ENCODE results near the gene IDI1. TPM values are rescaled to one million over a fixed set of nuclear protein-coding genes. Genes with fewer than 3 reads are reported as not detected.
"Not testable (repeated sequence)": the region's sequence is repeated elsewhere in the genome, so short reads cannot be mapped to it uniquely, and the experiment has no call there.

The IDI1 gene
- total RNA-seq, 1 experiment from 2014 or later: 94.8 TPM

DNA sequence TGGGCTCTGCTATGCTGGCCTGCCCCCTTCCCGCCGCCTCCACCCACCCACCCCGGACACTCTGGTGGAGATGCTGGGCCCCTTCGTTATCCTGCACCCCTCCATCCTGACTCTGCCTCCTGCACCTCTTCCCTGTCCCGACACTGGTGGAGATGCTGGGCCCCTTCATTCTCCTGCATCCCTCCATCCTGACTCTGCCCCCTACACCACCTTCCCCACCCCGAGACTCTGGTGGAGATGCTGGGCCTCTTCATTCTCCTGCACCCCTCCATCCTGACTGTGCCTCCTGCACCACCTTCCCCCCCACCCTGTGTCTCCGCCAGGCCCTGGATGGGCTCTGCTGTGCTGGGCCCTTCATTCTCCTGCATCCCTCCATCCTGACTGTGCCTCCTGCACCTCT is 38.2 kb downstream of the IDI1 start:
- in situ Hi-C loops (cut with HindIII; ENCODE audit: low pct_unique_long_range_greater_than_20kb, low sequenced_read_pairs): no loop called here
- DNase-seq (ENCODE audit: low read depth, low spot score): no peak

DNA sequence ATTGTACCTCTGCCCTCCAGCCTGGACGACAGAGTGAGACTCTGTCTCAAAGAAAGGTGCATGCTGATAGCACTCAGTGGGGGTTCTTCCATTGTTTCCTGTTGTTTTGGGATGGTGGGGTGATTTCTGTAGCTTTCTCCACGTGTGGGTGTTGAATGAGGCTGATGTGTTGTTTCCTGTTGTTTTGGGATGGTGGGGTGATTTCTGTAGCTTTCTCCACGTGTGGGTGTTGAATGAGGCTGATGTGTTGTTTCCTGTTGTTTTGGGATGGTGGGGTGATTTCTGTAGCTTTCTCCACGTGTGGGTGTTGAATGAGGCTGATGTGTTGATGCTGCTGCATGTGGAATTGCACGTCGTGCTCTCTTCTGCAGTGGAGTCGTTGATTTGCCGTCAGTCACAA is 39.0 kb downstream of the IDI1 start:
- in situ Hi-C loops (cut with HindIII; ENCODE audit: low pct_unique_long_range_greater_than_20kb, low sequenced_read_pairs); DNase-seq (ENCODE audit: low read depth, low spot score): not testable (repeated sequence)

DNA sequence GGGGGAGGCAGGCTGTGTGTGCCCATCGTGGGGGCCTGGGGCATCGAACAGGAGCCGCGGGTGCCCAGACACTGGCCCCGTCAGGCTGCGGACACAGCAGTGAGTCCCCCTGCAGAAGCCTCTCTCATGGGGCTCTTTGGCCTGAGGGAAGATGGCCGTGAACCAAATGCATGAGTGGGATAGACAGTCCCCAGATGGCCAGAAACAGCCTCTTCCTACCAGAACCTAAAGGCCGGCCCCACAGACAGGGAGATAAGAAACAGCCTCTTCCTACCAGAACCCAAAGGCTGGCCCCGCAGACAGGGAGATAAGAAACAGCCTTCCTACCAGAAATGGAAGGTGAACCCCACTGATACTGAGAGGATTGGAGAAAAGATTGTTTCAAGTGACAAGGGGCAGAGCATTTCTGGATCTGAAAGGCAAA is 39.8 kb downstream of the IDI1 start:
- in situ Hi-C loops (cut with HindIII; ENCODE audit: low pct_unique_long_range_greater_than_20kb, low sequenced_read_pairs): no loop called here
- DNase-seq (ENCODE audit: low read depth, low spot score): no peak

DNA sequence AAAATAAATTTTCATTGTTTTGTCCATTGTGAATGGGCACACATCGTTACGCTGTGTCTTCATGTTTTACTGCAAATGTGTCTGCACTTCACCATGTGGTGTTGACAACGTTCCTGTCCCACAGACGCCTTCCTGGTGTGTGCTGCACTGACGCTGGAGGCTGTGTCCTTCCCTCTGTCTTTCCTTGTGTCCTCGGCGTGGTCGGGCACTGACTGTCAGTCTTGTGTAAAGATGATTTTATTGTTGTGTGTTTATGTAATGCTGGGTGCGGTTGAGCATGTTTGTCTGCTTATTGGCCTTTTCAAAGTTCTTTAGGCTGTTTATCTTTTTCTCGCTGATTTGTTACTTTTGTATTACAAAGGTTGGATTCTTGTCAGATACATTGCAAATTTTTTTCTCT is 41.3 kb downstream of the IDI1 start:
- no peak for DNase-seq (ENCODE audit: low read depth, low spot score)
- in situ Hi-C loops (cut with HindIII; ENCODE audit: low pct_unique_long_range_greater_than_20kb, low sequenced_read_pairs): no loop called here

DNA sequence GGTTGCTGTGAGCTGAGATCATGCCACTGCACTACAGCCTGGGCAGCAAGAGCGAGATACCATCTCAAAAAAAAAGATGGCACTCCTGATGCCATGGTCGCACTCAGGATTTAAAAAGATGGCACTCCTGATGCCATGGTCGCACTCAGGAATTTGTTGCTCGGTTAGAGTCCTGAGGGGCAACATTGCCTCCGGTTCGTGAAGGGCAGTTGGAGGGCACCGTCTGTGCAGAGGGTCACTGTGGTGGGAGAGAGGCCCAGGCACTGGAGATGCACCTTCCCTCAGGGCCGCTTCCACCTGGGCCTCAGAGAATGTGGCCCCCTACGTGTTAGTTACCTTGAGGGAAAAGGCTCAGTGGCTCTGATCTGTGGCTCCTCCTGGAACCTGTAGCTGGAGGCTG is 42.3 kb downstream of the IDI1 start:
- no peak for DNase-seq (ENCODE audit: low read depth, low spot score)
- in situ Hi-C loops (cut with HindIII; ENCODE audit: low pct_unique_long_range_greater_than_20kb, low sequenced_read_pairs): no loop called here

DNA sequence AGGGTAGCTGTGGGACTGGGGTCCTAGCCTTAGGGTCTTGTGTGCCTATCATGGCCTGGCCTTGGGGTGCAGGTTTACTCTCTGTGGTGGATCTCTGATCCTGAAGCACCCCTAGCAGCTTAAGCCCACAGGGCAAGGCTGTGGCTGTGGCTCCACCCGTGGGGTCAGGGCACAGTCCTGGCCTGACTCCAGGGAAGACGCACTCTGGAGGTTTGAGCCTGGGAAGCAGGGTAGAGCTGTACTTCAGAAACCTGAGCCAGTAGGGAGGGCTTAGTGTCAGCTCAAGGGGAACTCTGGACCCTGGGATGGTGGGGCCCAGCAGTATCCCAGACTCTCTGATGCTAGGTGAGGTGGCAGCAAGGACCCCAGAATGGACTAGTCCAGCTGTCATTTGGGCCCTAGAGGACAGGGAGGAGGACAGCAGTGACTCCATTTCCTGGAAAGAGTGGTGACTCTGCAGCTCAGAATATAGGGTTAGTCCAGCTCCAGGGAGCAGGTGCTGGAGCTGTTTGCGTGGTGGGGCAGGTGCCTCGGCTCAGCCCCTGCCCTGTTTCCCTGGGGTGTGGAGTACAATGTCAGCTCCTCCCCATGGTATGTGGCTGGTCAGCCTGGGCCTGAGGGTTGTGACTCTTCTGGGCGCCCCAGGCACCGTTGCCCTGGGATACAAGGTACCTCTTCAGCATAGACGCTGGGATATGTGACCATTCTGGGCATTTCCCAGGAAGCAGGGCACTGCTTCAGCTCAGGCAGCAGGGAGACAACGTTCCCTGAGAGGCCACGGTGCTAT is 44.8 kb downstream of the IDI1 start:
- in situ Hi-C loops (cut with HindIII; ENCODE audit: low pct_unique_long_range_greater_than_20kb, low sequenced_read_pairs): no loop called here
- DNase-seq (ENCODE audit: low read depth, low spot score): no peak

DNA sequence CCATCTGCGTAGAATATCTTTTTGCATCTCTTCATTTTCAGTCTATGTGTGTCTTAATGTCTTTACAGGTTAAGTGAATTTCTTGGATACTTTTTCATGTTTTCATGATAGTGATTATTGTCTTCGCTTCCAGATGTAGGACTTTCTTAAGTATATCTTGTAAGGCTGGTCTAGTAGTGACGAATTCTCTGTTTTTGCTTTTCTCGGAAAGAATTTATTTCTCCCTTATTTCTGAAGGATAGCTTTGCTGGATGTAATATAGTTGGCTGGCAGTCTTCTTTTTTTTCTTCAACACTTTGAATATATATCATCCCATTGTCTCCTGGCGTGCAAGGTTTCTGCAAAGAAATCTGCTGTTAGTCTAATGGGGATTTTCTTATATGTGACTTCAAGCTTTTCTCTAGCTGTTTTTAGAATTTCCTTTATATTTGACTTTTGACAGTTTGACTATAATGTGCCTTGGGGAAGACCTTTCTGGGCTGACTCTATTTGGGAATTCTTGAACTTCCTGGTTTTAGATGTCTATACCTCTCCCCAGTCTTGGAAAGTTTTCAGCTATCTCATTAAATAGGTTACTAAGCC is 46.4 kb downstream of the IDI1 start:
- no peak for DNase-seq (ENCODE audit: low read depth, low spot score)
- in situ Hi-C loops (cut with HindIII; ENCODE audit: low pct_unique_long_range_greater_than_20kb, low sequenced_read_pairs): no loop called here

DNA sequence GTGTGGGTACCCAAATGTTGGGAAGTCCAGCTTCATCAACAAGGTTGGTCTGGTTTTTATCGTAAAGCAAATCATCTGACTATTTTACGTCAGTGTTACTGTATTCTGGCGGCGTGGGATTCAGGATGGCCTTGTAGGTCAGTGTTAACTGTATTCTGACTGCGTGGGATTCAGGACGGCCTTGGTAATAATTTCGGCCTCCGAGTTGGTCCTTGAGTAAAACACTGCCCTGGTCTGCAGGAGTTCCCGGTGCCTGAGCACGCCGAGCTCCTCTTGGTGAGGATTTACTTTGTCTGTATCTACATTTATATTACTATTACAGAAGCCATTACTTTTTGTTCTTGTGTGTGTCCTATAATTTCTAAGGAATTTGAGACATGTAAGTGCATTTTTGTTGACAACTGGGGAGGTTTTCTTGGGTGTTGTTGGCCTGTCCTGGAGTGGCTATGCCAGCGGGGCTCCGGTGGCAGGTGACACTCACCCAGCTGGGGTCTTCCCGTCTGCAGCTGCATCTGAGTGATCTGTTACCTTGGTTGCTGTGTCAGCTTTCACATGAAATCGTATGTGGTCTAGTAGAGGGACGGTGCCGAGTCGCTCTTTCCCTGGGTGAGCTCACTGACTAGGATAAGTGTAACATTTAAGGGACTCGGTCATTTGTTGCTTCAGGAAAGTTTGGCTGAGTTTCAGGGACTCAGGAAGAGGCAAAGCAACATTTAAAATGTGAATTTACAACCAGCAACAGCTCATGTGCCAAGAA is 51.5 kb downstream of the IDI1 start:
- in situ Hi-C loops (cut with HindIII; ENCODE audit: low pct_unique_long_range_greater_than_20kb, low sequenced_read_pairs): no loop called here
- no peak for DNase-seq (ENCODE audit: low read depth, low spot score)

DNA sequence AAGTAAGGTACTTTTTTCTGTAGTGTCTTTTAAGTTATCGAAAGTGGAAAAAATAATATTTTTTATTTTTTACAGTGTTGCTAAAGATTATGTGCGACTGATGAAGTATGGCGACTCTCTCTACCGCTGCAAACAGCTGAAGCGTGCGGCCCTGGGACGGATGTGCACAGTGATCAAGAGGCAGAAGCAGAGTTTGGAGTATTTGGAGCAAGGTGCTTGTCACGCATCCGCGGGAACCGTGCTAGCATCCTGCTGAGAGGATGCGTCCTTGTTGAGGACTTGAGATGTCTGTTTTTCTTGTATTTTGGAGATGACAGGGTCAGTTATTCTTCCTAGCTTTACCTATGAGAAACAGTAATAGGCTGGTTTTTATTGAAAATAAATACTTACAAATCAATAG is 52.9 kb downstream of the IDI1 start:
- no peak for DNase-seq (ENCODE audit: low read depth, low spot score)
- in situ Hi-C loops (cut with HindIII; ENCODE audit: low pct_unique_long_range_greater_than_20kb, low sequenced_read_pairs): no loop called here

DNA sequence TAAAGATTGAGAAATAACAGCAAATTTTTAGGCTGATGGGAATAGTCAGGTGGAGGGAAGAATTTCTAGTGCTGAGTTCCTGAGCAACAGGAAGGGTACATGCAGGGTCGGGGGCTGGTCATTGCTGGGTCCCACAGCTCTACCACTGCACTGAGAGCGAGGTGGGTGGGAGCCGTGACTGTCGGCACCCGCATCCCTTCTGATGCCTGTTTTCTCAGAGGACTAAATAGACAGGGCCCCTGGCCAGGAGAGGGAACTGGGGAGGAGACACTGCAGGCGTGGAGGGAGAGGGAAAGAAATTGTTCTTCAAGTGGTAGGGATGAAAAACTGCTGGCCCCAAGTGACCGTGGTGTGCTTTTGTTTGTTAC is 53.4 kb downstream of the IDI1 start:
- in situ Hi-C loops (cut with HindIII; ENCODE audit: low pct_unique_long_range_greater_than_20kb, low sequenced_read_pairs): no loop called here
- DNase-seq (ENCODE audit: low read depth, low spot score): no peak

DNA sequence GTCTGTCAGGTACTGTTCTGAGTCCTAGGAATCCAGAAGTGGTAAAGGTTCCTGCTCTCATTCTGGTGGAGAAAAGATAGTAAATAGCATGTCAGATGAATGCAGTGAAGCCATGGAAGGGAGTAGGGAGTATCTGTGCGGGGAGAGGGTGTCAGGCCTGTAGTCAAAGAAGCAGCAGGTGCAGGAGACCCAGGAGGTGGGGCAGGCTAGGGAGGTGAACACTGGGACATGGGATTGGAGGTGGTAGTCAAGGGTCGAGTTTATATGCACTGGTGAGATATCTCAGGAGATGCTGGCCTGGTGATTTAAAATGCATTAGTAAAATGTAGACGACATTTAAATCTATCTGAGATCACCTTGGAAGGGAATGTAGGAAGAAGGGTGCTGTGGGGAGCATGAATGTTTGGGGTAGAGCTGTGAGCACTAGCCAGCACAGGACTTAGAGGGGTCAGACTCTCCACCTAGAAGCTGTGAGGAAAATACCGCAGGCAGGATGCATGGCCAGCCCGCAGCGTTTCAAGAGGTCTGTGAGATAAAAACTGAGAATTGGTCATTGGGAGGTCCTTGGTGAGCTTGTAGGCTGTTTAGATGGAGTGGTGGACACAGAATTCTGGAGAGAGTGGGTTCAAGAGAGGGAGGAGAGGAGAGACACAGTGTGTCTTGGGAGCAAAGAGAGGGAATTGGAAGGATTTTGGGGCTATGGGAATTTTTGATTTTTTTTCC is 53.9 kb downstream of the IDI1 start:
- no peak for DNase-seq (ENCODE audit: low read depth, low spot score)
- in situ Hi-C loops (cut with HindIII; ENCODE audit: low pct_unique_long_range_greater_than_20kb, low sequenced_read_pairs): no loop called here

DNA sequence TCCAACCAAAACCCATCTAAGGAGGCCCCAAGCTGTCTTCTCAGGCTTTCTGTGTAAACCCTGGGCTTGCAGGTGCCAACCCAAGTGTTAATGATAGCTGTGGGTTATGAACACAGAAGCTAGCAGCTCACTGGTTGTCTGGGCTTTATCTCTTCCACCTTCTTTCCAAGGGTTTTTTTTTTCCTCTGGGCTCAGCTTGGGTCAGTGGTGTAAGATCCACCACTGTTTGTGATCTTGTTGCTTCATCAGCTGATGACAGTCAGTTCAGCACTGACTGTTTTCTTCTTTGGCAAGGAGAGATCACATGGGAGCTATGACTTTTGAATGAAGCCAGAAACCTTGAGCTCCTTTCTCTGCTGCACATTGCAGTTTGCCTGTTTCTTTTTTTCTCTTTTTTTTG is 56.0 kb downstream of the IDI1 start:
- in situ Hi-C loops (cut with HindIII; ENCODE audit: low pct_unique_long_range_greater_than_20kb, low sequenced_read_pairs): no loop called here
- DNase-seq (ENCODE audit: low read depth, low spot score): no peak

DNA sequence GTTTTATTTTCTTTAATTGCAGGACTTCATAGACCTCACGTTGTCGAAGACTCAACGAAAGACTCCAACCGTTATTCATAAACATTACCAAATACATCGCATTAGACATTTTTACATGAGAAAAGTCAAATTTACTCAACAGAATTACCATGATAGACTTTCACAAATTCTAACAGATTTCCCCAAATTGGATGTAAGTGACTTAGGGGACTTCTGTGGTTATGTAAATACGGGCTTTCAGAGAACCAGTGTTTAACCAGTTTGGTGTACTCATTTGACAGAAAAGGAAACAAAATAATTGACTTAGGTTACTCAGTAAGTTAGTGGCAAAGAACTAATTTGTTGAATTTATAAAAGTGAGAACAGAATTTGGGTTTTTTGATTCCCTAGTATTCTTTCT is 56.5 kb downstream of the IDI1 start:
- in situ Hi-C loops (cut with HindIII; ENCODE audit: low pct_unique_long_range_greater_than_20kb, low sequenced_read_pairs): no loop called here
- DNase-seq (ENCODE audit: low read depth, low spot score): no peak

DNA sequence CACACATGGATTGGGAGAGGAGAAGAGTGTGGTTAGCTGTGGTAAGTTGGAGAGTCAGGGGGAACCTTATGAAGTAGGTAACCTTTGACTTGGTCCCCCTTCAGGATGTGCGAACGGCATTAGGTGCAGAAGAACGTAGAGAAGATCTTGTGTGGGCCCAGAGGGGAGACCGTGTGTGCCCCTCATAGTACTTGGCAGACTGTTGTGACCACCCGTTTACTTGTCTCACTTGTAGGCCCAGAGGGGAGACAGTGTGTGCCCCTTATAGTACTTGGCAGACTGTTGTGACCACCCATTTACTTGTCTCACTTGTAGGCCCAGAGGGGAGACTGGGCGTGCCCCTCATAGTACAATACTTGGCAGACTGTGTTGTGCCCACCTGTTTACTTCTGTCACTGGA is 58.1 kb downstream of the IDI1 start:
- in situ Hi-C loops (cut with HindIII; ENCODE audit: low pct_unique_long_range_greater_than_20kb, low sequenced_read_pairs): no loop called here

More for the DNA sequence above, 58.1 kb downstream of the IDI1 start:
- DNase-seq (ENCODE audit: low read depth, low spot score): no peak

Other genes starting within 250 kb of the IDI1 start
- gene LARP4B, start 117.4 kb downstream of the IDI1 start, total RNA-seq (2014; rRNA removed; shearing (Covaris generic)): 22.5 and 23.1 TPM in 2 replicates
- gene GTPBP4, start 60.7 kb downstream of the IDI1 start, total RNA-seq (2014; rRNA removed; shearing (Covaris generic)): 66.0 and 71.1 TPM in 2 replicates
- 0.08 TPM in 1 of 2 replicates, not detected in the other for gene IDI2, start 23.3 kb downstream of the IDI1 start, total RNA-seq (2014; rRNA removed; shearing (Covaris generic))
- gene WDR37, start 7.3 kb upstream of the IDI1 start, total RNA-seq (2014; rRNA removed; shearing (Covaris generic)): 5.7 and 7.6 TPM in 2 replicates